ENCODE results near the gene RBPMS2. TPM values are rescaled to one million over a fixed set of nuclear protein-coding genes. Genes with fewer than 3 reads are reported as not detected.

RBPMS2 gene
- total and polyA plus RNA-seq, 2 of the 8 experiments (the other 6 are each of a cell fraction or from before 2014, with no cell fraction given), result 55.8 to 238 TPM

- no peaks in the 10 kb centered on the region for H3K36me3 ChIP-seq (ENCODE audit: control insufficient read depth in 2 of 4, insufficient read depth in 4 of 4, low read length in 3 of 4)
- DNase-seq (ENCODE audit: low read depth in 1 of 2, low spot score in 2 of 2) (peak in 1 of 2 experiments; percentile 54), FAIRE-seq (no peak)
- H3K56ac ChIP-seq (replicated peaks; ENCODE audit: insufficient read length, low read depth, low read length), result peak overlapping the region; percentile 77
- TF ChIP-seq NANOG (IDR thresholded peaks at IDR 0.05; ENCODE audit: insufficient read depth, low read depth, low read length, poor library complexity, severe bottlenecking) (no peak), TAF1 (IDR thresholded peaks at IDR 0.05; ENCODE audit: low read depth, low read length) (no peak; the same call in 1 of the 2 replicates), PHF8 (conservative IDR thresholded peaks at IDR 0.05; ENCODE audit: low read depth, low read length) (0 out of 2 replicates have a peak, but pooled peaks have one; percentile 16), TAF7 (optimal IDR thresholded peaks at IDR 0.05; ENCODE audit: borderline replicate concordance, low read depth, low read length) (peak; percentile 4), RBBP5 (IDR thresholded peaks at IDR 0.05; ENCODE audit: borderline replicate concordance, low read depth, low read length) (0 out of 2 replicates have a peak, but pooled peaks have one; percentile 23), KDM4A (IDR thresholded peaks at IDR 0.05; ENCODE audit: low read depth, low read length, severe bottlenecking) (peak; percentile 18), BRCA1 (IDR thresholded peaks at IDR 0.05; ENCODE audit: low read depth, low read length) (no peak)
- TF ChIP-seq, protein P1, sequence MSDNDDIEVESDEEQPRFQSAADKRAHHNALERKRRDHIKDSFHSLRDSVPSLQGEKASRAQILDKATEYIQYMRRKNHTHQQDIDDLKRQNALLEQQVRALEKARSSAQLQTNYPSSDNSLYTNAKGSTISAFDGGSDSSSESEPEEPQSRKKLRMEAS (IDR thresholded peaks at IDR 0.05), result peak; percentile 26; the same call in 1 of the 2 replicates
- no peak overlapping the region for H3K4ac ChIP-seq (replicated peaks; ENCODE audit: insufficient read length, low read depth, low read length)
- peak overlapping the region; percentile 91 for H4K91ac ChIP-seq (replicated peaks; ENCODE audit: insufficient read length, low read length)
- peaks cover 14% of the 10 kb centered on the region for H3K23me2 ChIP-seq (ENCODE audit: low read depth, low read length)
- no peak overlapping the region for H2BK12ac ChIP-seq (ENCODE audit: low read depth, low read length)
- no peak overlapping the region for H2BK15ac ChIP-seq (ENCODE audit: low read length)
- H3K4me1 ChIP-seq (replicated peaks in 1 of 4; ENCODE audit: control insufficient read depth in 3 of 4, insufficient read depth in 4 of 4, low read length in 3 of 4), result peaks cover 24 to 37% (median 34%) of the 10 kb centered on the region in 4 experiments
- H3K9me3 ChIP-seq (ENCODE audit: insufficient read depth in 2 of 2, low read depth in 1 of 2, low read length in 1 of 2), result no peaks in the 10 kb centered on the region
- H3K4me3 ChIP-seq (ENCODE audit: extremely low read depth in 1 of 4, insufficient read depth in 2 of 4, low read depth in 3 of 4, low read length in 4 of 4), result peak overlapping the region; percentile 73 to 95 (median 80)
- H3K9ac ChIP-seq (replicated peaks in 1 of 4; ENCODE audit: extremely low read depth in 1 of 4, low read depth in 3 of 4, low read length in 3 of 4), result peak overlapping the region; percentile 76 to 94 (median 82)
- H3K27me3 ChIP-seq (replicated peaks in 1 of 4; ENCODE audit: control insufficient read depth in 3 of 4, extremely low read depth in 1 of 4, insufficient read depth in 3 of 4, low read length in 3 of 4), result no peaks in the 10 kb centered on the region
- H4K5ac ChIP-seq (ENCODE audit: insufficient read length, low read depth, low read length), result peak overlapping the region; percentile 55
- H2BK20ac ChIP-seq (ENCODE audit: low read length), result no peak overlapping the region
- WGBS, 2 experiments (ENCODE audit: extremely low coverage in 1 of 2, insufficient coverage in 1 of 2, insufficient read length in 1 of 2, insufficient replicate concordance in 2 of 2, low coverage in 1 of 2, low lambda C conversion rate in 2 of 2, missing lambda C conversion rate in 1 of 2), result 2% methylated on average over 65 of the region's 115 CpGs; no CpG with 5 or more reads in 1 of the 2 experiments
- peak overlapping the region; percentile 46; the same call in 1 of the 2 replicates for H3K27ac ChIP-seq (ENCODE audit: low read depth, low read length)
- no peak overlapping the region for H2BK120ac ChIP-seq (replicated peaks; ENCODE audit: low read depth, low read length)
- no peak overlapping the region; the same call in 1 of the 2 replicates for H2AK5ac ChIP-seq (ENCODE audit: low read depth, low read length)
- peak overlapping the region; percentile 93 to 94 for H3K4me2 ChIP-seq (ENCODE audit: insufficient read depth in 1 of 2, low read depth in 2 of 2, low read length in 2 of 2)
- POLR2A ChIA-PET (ENCODE audit: partially characterized antibody), result interaction anchor here (0.7 to 25.1 kb wide), 20 partner anchors 7 to 93 kb away, joined by 3 to 748 read pairs (median 4); no protein-coding TSS in a partner anchor
- CTCF ChIA-PET (ENCODE audit: partially characterized antibody), result interaction anchor here (1.5 to 2.0 kb wide), 2 partner anchors 25 to 34 kb away, joined by 6 to 15 read pairs; no protein-coding TSS in a partner anchor
- H3K23ac ChIP-seq (ENCODE audit: insufficient read length), result no peak overlapping the region
- H3K14ac ChIP-seq (ENCODE audit: insufficient read length), result no peak overlapping the region
- no peak overlapping the region for H2AFZ ChIP-seq (ENCODE audit: low read length)
- H4K8ac ChIP-seq (ENCODE audit: extremely low read depth, insufficient read depth, low read length), result peak overlapping the region; percentile 53
- H2BK5ac ChIP-seq (ENCODE audit: low read depth, low read length), result peak overlapping the region; percentile 98
- H3K79me1 ChIP-seq (ENCODE audit: low read depth, low read length), result peaks cover 10% of the 10 kb centered on the region; the same call in 1 of the 2 replicates
- H4K20me1 ChIP-seq (replicated peaks in 1 of 2; ENCODE audit: control insufficient read depth in 1 of 2, insufficient read depth in 2 of 2, low read length in 2 of 2), result peaks cover 6 to 8% of the 10 kb centered on the region in 2 experiments
- peaks cover 42 to 73% of the 10 kb centered on the region in 2 experiments for H3K79me2 ChIP-seq (ENCODE audit: control insufficient read depth in 1 of 2, insufficient read depth in 2 of 2, low read length in 2 of 2)
- H3K18ac ChIP-seq (ENCODE audit: extremely low read depth, low read length), result peak overlapping the region; percentile 99
Measured at GRCh38 chr15:64774629-64775493, 528 bp downstream of the RBPMS2 start.

Data from H1 (cell line).